Parathyroid adenoma (tissue), 2 donors: ENCODE measurements around the gene SLC15A1.
A peak's percentile ranks its signal among the peaks of the same experiment; 100 is the strongest.

ENCODE experiments used
- H2AFZ ChIP-seq: fragments of 300-600 bp; sonication (generic); one replicate; pipeline ENCODE4 v1.7.0; 2017; ENCODE audit warnings: antibody characterized with exemption, mild to moderate bottlenecking
- H3K27ac ChIP-seq: fragments of 300-600 bp; sonication (generic); one replicate; pipeline ENCODE4 v1.7.0; 2017
- H3K27me3 ChIP-seq: fragments of 300-600 bp; sonication (generic); one replicate; pipeline ENCODE4 v1.7.0; 2017; ENCODE audit warnings: low read length; ENCODE audit not compliant: control insufficient read depth, insufficient read depth
- H3K36me3 ChIP-seq: fragments of 300-600 bp; sonication (generic); one replicate; pipeline ENCODE4 v1.7.0; 2017; ENCODE audit warnings: low read length; ENCODE audit not compliant: control insufficient read depth, insufficient read depth
- H3K4me1 ChIP-seq: fragments of 300-600 bp; sonication (generic); one replicate; pipeline ENCODE4 v1.7.0; 2017; ENCODE audit warnings: control low read depth
- H3K4me2 ChIP-seq: fragments of 300-600 bp; sonication (generic); one replicate; pipeline ENCODE4 v1.7.0; 2017; ENCODE audit warnings: low read length
- H3K4me3 ChIP-seq: fragments of 300-600 bp; sonication (generic); one replicate; pipeline ENCODE4 v1.7.0; 2017; ENCODE audit warnings: low read depth, low read length
- H3K79me2 ChIP-seq: fragments of 300-600 bp; sonication (generic); one replicate; pipeline ENCODE4 v1.7.0; 2017; ENCODE audit warnings: control low read depth
- H3K9ac ChIP-seq: fragments of 300-600 bp; sonication (generic); one replicate; pipeline ENCODE4 v1.7.0; 2017; ENCODE audit warnings: mild to moderate bottlenecking
- H3K9me3 ChIP-seq: fragments of 300-600 bp; sonication (generic); one replicate; pipeline ENCODE4 v1.7.0; 2017; ENCODE audit warnings: low read length; ENCODE audit not compliant: control insufficient read depth
- CTCF ChIP-seq: fragments of 300-600 bp; sonication (generic); IDR thresholded peaks from one replicate; pipeline ENCODE4 v1.7.0; 2017; ENCODE audit warnings: antibody characterized with exemption, mild to moderate bottlenecking
- donor health status: primary hyperparathyroidism.

Gene SLC15A1

GRCh38 chr13:98719527-98720250, 32.8 kb downstream of the SLC15A1 start:
- Histone ChIP-seq H3K36me3 (no peaks in the 10 kb centered on the region), H3K79me2 (no peaks in the 10 kb centered on the region), H3K4me3 (no peak overlapping the region), H3K27ac (no peak overlapping the region), H2AFZ (no peak overlapping the region), H3K27me3 (no peaks in the 10 kb centered on the region), H3K9ac (no peak overlapping the region), H3K4me2 (no peak overlapping the region), H3K4me1 (no peaks in the 10 kb centered on the region), H3K9me3 (no peaks in the 10 kb centered on the region)
- TF ChIP-seq CTCF, result no peak

GRCh38 chr13:98717891-98718290, 34.6 kb downstream of the SLC15A1 start:
- Histone ChIP-seq H3K9me3 (no peaks in the 10 kb centered on the region), H3K27me3 (no peaks in the 10 kb centered on the region), H3K4me2 (no peak overlapping the region), H3K36me3 (no peaks in the 10 kb centered on the region), H3K4me3 (no peak overlapping the region), H2AFZ (no peak overlapping the region), H3K4me1 (no peaks in the 10 kb centered on the region), H3K9ac (no peak overlapping the region), H3K79me2 (no peaks in the 10 kb centered on the region), H3K27ac (no peak overlapping the region)
- TF ChIP-seq CTCF, result no peak

GRCh38 chr13:98717256-98717655, 35.2 kb downstream of the SLC15A1 start:
- H3K4me1 ChIP-seq, result no peaks in the 10 kb centered on the region
- TF ChIP-seq CTCF, result no peak
- H3K36me3 ChIP-seq, result no peaks in the 10 kb centered on the region
- no peaks in the 10 kb centered on the region for H3K27me3 ChIP-seq
- H3K27ac ChIP-seq, result no peak overlapping the region
- H3K9me3 ChIP-seq, result no peaks in the 10 kb centered on the region
- H3K4me2 ChIP-seq, result no peak overlapping the region
- H3K9ac ChIP-seq, result no peak overlapping the region
- H3K4me3 ChIP-seq, result no peak overlapping the region
- H2AFZ ChIP-seq, result peak overlapping the region; percentile 39
- H3K79me2 ChIP-seq, result no peaks in the 10 kb centered on the region

GRCh38 chr13:98710521-98710920, 42.0 kb downstream of the SLC15A1 start:
- Histone ChIP-seq H3K4me2 (no peak overlapping the region), H3K4me1 (no peaks in the 10 kb centered on the region), H3K9me3 (no peaks in the 10 kb centered on the region), H3K79me2 (no peaks in the 10 kb centered on the region), H3K27ac (no peak overlapping the region), H2AFZ (no peak overlapping the region), H3K27me3 (no peaks in the 10 kb centered on the region), H3K9ac (no peak overlapping the region), H3K36me3 (no peaks in the 10 kb centered on the region), H3K4me3 (no peak overlapping the region)
- TF ChIP-seq CTCF, result no peak
